Neural progenitor cell (in vitro differentiated cells): Measurements from ENCODE around the gene GSK3A.

Experiments used
- CTCF ChIP-seq: fragments of 200-600 bp; sonication (generic); IDR thresholded peaks from 2 replicates; pipeline ENCODE4 v1.5.1; 2017; ENCODE audit warnings: antibody characterized with exemption, mild to moderate bottlenecking
- EZH2phosphoT487 ChIP-seq: fragments of 200-600 bp; sonication (generic); IDR thresholded peaks from 2 replicates; pipeline ENCODE4 v1.6.1; 2017; ENCODE audit warnings: antibody characterized with exemption

- TF ChIP-seq CTCF (no peak), EZH2phosphoT487 (no peak)
Observed at GRCh38 chr19:42202290-42202880, 40.0 kb downstream of the GSK3A start.
